Kidney (tissue), 14 donors: ENCODE measurements around the gene COL5A3. TPM values are rescaled to one million over a fixed set of nuclear protein-coding genes. Genes with fewer than 3 reads are reported as not detected.

ENCODE experiments used
- DNase-seq, 5 donors: peaks; one replicate each; pipeline ENCODE4 v3.0.0-alpha.2; 2013 to 2020
- FAIRE-seq: peaks from 2 replicates; lab custom pipeline; 2012; peaks lifted over from hg19 to GRCh38; lab: Jason Lieb, UNC
- H3K27ac ChIP-seq, 2 donors: one replicate each; pipeline ENCODE4 v1.7.0; 2013; ENCODE audit warnings: low read depth in 2 of 2, low read length in 2 of 2, inconsistent platforms in 1 of 2
- H3K27me3 ChIP-seq: one replicate; pipeline ENCODE4 v1.7.1; 2013; ENCODE audit warnings: low read length, inconsistent platforms; ENCODE audit not compliant: control insufficient read depth, insufficient read depth
- H3K36me3 ChIP-seq, 3 donors: one replicate each; pipeline versions ENCODE4 v1.7.0 to v1.7.1; 2013; ENCODE audit warnings: low read length in 3 of 3, control low read depth in 1 of 3, inconsistent platforms in 1 of 3; ENCODE audit not compliant: insufficient read depth in 3 of 3, control insufficient read depth in 2 of 3
- H3K4me1 ChIP-seq, 3 donors: one replicate each; pipeline versions ENCODE4 v1.7.0 to v1.7.1; 2013; ENCODE audit warnings: low read length in 3 of 3, inconsistent platforms in 1 of 3, low read depth in 1 of 3; ENCODE audit not compliant: control insufficient read depth in 2 of 3, insufficient read depth in 2 of 3
- H3K4me3 ChIP-seq, 3 donors: one replicate each; pipeline versions ENCODE4 v1.7.0 to v1.8.1; 2013; ENCODE audit warnings: low read length in 3 of 3, control low read depth in 1 of 3, inconsistent platforms in 1 of 3
- H3K9ac ChIP-seq, 3 donors: one replicate each; pipeline versions ENCODE4 v1.7.0 to v1.7.1; 2013; ENCODE audit warnings: low read length in 3 of 3, control low read depth in 1 of 3, inconsistent platforms in 1 of 3
- H3K9me3 ChIP-seq, 3 donors: one replicate each; pipeline versions ENCODE4 v1.7.0 to v1.7.1; 2013; ENCODE audit warnings: low read length in 3 of 3, control low read depth in 1 of 3, inconsistent platforms in 1 of 3; ENCODE audit not compliant: control insufficient read depth in 2 of 3, insufficient read depth in 1 of 3
- CTCF ChIP-seq: IDR thresholded peaks from 3 replicates; pipeline ENCODE4 v1.5.1; 2012; ENCODE audit warnings: mild to moderate bottlenecking, moderate library complexity, borderline replicate concordance; ENCODE audit not compliant: insufficient read depth; ENCODE audit errors: extremely low read depth
- intact Hi-C: fragments of 100-400 bp; cut with DNase I; formaldehyde crosslinking; loops from one replicate; pipeline ENCODE4 v1.11.1; 2022
- microRNA-seq: library from miRNA; unstranded; fragments of <30 nt; microRNA quantifications from one replicate; pipeline ENCODE4 v1.2.0, GENCODE V29; 2020
- polyA plus RNA-seq: library from polyadenylated mRNA; stranded (reverse); fragments of 350-450 nt; fragmentation: Illumina TruSeq; extraction: RNeasy Lipid Tissue Mini Kit (QIAGEN cat#74804); gene quantifications from one replicate; pipeline ENCODE4 v1.2.3, GENCODE V29; 2014; ENCODE audit warnings: low read depth, low replicate concordance; ENCODE audit not compliant: insufficient read depth
- total RNA-seq: library from RNA; stranded (reverse); fragmentation: NEBNext Ultra II Directional; extraction: Animal tissue kit (Norgen Biotek cat#: 25700); gene quantifications from one replicate; pipeline ENCODE4 v1.2.1, GENCODE V29; 2021
- donor health status: control.
- donor health status: control.
- donor health status: control.
- donor health status: control.
- donor health status: control.
- donor health status: DM: yes; HTN: yes; CAD: no.
- donor health status: Normal renal cell carcinoma (clear cell type).

COL5A3 gene
- total and polyA plus RNA-seq, 2 donors from 2014 or later = 0.97 to 5.1 TPM

- no peak for TF ChIP-seq CTCF
- no peak overlapping the region for H3K27ac ChIP-seq
- H3K36me3 ChIP-seq = no peaks in the 10 kb centered on the region
- no peaks in the 10 kb centered on the region for H3K9me3 ChIP-seq
- peaks cover 15% of the 10 kb centered on the region for H3K27me3 ChIP-seq
- no peak overlapping the region for H3K4me3 ChIP-seq
- intact Hi-C loops = no loop called here
- FAIRE-seq (no peak), DNase-seq (no peak)
- H3K9ac ChIP-seq = no peak overlapping the region
- peaks cover 0 to 3% (median 0%) of the 10 kb centered on the region in 3 donors for H3K4me1 ChIP-seq
Observed at GRCh38 chr19:9910625-9911024, 99.7 kb downstream of the COL5A3 start.

Small RNA genes lying within 50 kb of the gene (microRNA-seq; reads per million reads assigned to microRNA genes)
- gene MIR5589 = not detected

Other genes with a start within 250 kb of the COL5A3 start
- 17.7 TPM for gene ZNF846, start 241.8 kb downstream of the COL5A3 start, total RNA-seq
- 5.8 TPM for gene ZNF846, start 241.8 kb downstream of the COL5A3 start, polyA plus RNA-seq
- gene FBXL12, start 191.4 kb downstream of the COL5A3 start, total RNA-seq = 22.2 TPM
- 12.7 TPM for gene FBXL12, start 191.4 kb downstream of the COL5A3 start, polyA plus RNA-seq
- gene UBL5, start 182.6 kb downstream of the COL5A3 start, total RNA-seq = 322 TPM
- 968 TPM for gene UBL5, start 182.6 kb downstream of the COL5A3 start, polyA plus RNA-seq
- 57.7 TPM for gene PIN1, start 175.2 kb downstream of the COL5A3 start, total RNA-seq
- gene PIN1, start 175.2 kb downstream of the COL5A3 start, polyA plus RNA-seq = 143 TPM
- gene OLFM2, start 74.0 kb downstream of the COL5A3 start, total RNA-seq = 2.1 TPM
- 5.4 TPM for gene OLFM2, start 74.0 kb downstream of the COL5A3 start, polyA plus RNA-seq
- not detected for gene RDH8, start 3.0 kb upstream of the COL5A3 start, total RNA-seq
- gene RDH8, start 3.0 kb upstream of the COL5A3 start, polyA plus RNA-seq = not detected
- 42.5 TPM for gene SHFL, start 75.8 kb upstream of the COL5A3 start, total RNA-seq
- gene SHFL, start 75.8 kb upstream of the COL5A3 start, polyA plus RNA-seq = 36.4 TPM
- 0.35 TPM for gene ANGPTL6, start 92.2 kb upstream of the COL5A3 start, total RNA-seq
- 0.37 TPM for gene ANGPTL6, start 92.2 kb upstream of the COL5A3 start, polyA plus RNA-seq
- gene PPAN, start 95.9 kb upstream of the COL5A3 start, total RNA-seq = 43.2 TPM
- 25.2 TPM for gene PPAN, start 95.9 kb upstream of the COL5A3 start, polyA plus RNA-seq
- 17.3 TPM for gene P2RY11, start 101.2 kb upstream of the COL5A3 start, total RNA-seq
- gene P2RY11, start 101.2 kb upstream of the COL5A3 start, polyA plus RNA-seq = 3.7 TPM
- gene EIF3G, start 109.4 kb upstream of the COL5A3 start, total RNA-seq = 172 TPM
- gene EIF3G, start 109.4 kb upstream of the COL5A3 start, polyA plus RNA-seq = 212 TPM
- gene DNMT1, start 184.4 kb upstream of the COL5A3 start, total RNA-seq = 64.6 TPM
- 15.3 TPM for gene DNMT1, start 184.4 kb upstream of the COL5A3 start, polyA plus RNA-seq
- gene S1PR2, start 220.8 kb upstream of the COL5A3 start, total RNA-seq = 6.3 TPM
- 1.5 TPM for gene S1PR2, start 220.8 kb upstream of the COL5A3 start, polyA plus RNA-seq
- gene MRPL4, start 241.7 kb upstream of the COL5A3 start, total RNA-seq = 44.8 TPM
- gene MRPL4, start 241.7 kb upstream of the COL5A3 start, polyA plus RNA-seq = 102 TPM